ENCODE data around the gene SIX5.
A peak's percentile ranks its signal among the peaks of the same experiment; 100 is the strongest.
"Not testable (repeated sequence)": the region's sequence is repeated elsewhere in the genome, so short reads cannot be mapped to it uniquely, and the experiment has no call there.

The SIX5 gene

GRCh38 chr19:45753548-45753947 is 15.5 kb downstream of the SIX5 start:
- no peak for DNase-seq (ENCODE audit: low read depth)
- H3K4me3 ChIP-seq (ENCODE audit: low read length), result no peak overlapping the region
- TF ChIP-seq, protein P1, sequence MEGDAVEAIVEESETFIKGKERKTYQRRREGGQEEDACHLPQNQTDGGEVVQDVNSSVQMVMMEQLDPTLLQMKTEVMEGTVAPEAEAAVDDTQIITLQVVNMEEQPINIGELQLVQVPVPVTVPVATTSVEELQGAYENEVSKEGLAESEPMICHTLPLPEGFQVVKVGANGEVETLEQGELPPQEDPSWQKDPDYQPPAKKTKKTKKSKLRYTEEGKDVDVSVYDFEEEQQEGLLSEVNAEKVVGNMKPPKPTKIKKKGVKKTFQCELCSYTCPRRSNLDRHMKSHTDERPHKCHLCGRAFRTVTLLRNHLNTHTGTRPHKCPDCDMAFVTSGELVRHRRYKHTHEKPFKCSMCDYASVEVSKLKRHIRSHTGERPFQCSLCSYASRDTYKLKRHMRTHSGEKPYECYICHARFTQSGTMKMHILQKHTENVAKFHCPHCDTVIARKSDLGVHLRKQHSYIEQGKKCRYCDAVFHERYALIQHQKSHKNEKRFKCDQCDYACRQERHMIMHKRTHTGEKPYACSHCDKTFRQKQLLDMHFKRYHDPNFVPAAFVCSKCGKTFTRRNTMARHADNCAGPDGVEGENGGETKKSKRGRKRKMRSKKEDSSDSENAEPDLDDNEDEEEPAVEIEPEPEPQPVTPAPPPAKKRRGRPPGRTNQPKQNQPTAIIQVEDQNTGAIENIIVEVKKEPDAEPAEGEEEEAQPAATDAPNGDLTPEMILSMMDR (conservative IDR thresholded peaks at IDR 0.05; ENCODE audit: low read depth, low read length), result peak; percentile 30

DNA sequence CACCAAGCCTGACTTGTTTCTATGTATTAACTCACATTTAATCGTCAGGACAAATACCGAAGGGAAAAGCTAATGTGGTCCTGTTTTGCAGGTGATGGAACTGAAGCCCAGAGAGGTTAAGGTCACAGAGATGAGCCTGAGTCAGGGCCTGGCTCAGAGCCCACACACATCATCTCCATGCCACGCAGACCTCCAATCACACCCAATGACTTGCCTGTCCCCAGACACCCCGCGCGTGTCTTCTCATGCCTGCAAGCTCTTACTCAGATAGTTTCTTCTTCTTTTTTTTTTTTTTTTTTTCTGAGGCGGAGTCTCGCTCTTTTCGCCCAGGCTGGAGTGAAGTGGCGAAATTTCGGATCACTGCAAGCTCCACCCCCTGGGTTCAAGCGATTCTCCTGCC is 16.4 kb downstream of the SIX5 start:
- H3K4me3 ChIP-seq (ENCODE audit: low read length), result no peak overlapping the region
- TF ChIP-seq, protein P1 (conservative IDR thresholded peaks at IDR 0.05; ENCODE audit: low read depth, low read length), result no peak
- DNase-seq (ENCODE audit: low read depth), result no peak

DNA sequence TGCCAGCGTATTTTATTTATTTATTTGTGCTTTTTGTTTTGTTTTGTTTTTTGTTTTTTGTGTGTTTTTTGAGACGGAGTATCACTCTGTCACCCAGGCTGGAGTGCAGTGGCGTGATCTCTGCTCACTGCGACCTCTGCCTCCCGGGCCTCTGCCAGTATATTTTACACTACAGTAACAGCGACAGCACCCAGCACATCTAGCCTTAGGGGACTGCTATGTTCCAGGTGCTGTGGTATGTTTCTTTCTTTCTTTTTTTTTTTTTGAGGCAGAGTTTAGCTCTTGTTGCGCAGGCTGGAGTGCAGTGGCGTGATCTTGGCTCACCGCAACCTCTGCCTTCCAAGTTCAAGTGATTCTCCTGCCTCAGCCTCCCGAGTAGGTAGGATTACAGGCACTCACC is 17.6 kb downstream of the SIX5 start:
- not testable (repeated sequence) for DNase-seq (ENCODE audit: low read depth)

DNA sequence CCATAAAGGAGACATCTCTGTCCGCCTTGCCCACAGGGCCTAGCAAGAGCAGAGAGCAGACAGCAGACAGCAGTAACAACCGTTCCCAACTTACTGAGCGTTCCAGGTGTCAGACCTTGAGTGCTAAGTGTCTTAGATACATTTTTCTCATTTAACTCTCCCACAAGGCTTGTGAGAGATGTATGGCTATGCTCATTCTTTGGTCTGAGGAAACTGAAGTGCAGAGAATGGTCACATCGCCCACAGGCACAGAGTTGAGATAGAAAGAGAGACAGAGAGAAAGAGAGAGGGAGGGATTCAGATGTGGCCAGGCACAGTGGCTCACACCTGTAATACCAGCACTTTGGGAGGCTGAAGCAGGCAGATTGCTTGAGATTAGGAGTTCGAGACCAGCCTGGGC is 21.5 kb downstream of the SIX5 start:
- no peak for DNase-seq (ENCODE audit: low read depth)
- H3K4me3 ChIP-seq (ENCODE audit: low read length), result no peak overlapping the region
- TF ChIP-seq, protein P1 (conservative IDR thresholded peaks at IDR 0.05; ENCODE audit: low read depth, low read length), result no peak

More for the DNA sequence above, 17.6 kb downstream of the SIX5 start:
- H3K4me3 ChIP-seq (ENCODE audit: low read length), result not testable (repeated sequence)

DNA sequence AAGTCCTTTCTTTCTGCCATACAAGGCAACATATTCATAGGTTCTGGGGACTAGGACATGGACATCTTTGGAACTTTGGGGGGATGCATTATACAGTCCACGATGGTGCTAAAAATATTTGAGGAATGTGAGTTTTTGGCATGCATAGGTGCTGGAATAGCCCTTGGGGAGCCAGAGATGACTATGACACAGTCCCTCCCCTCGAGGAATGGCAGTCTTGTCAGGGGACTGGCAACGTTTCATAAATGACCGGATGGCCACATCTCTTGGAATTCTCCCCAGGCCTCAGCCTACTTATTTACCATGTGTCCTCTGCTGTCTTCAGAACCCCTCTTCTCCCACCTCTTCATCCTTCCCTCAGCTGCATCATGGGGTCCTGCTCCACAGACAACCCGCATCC is 22.2 kb downstream of the SIX5 start:
- TF ChIP-seq, protein P1 (conservative IDR thresholded peaks at IDR 0.05; ENCODE audit: low read depth, low read length), result no peak
- DNase-seq (ENCODE audit: low read depth), result no peak
- H3K4me3 ChIP-seq (ENCODE audit: low read length), result no peak overlapping the region

- TF ChIP-seq, protein P1 (conservative IDR thresholded peaks at IDR 0.05; ENCODE audit: low read depth, low read length), result no peak
- H3K4me3 ChIP-seq (ENCODE audit: low read length), result no peak overlapping the region
- DNase-seq (ENCODE audit: low read depth), result no peak
Measured at GRCh38 chr19:45745606-45746005, 23.4 kb downstream of the SIX5 start.

- no peak overlapping the region for H3K4me3 ChIP-seq (ENCODE audit: low read length)
- TF ChIP-seq, protein P1 (conservative IDR thresholded peaks at IDR 0.05; ENCODE audit: low read depth, low read length), result no peak
- DNase-seq (ENCODE audit: low read depth), result no peak
Measured at GRCh38 chr19:45742969-45743368, 26.1 kb downstream of the SIX5 start.
